Smooth muscle cell (in vitro differentiated cells): ENCODE data around the gene HOXD10. TPM values are rescaled to one million over a fixed set of nuclear protein-coding genes. Genes with fewer than 3 reads are reported as not detected.

Experiments used
- DNase-seq: peaks from one replicate; lab custom pipeline; 2025; ENCODE audit not compliant: unreplicated experiment; lab: John Stamatoyannopoulos, UW
- H2AFZ ChIP-seq: fragments of 200-600 bp; sonication (generic); 2 replicates; pipeline ENCODE4 v1.6.0; 2016; ENCODE audit warnings: antibody characterized with exemption, low read depth, mild to moderate bottlenecking
- H3F3A ChIP-seq: fragments of 200-600 bp; sonication (generic); 2 replicates; pipeline ENCODE4 v1.6.0; 2017; ENCODE audit warnings: antibody characterized with exemption, low read depth
- H3K27ac ChIP-seq: fragments of 200-600 bp; sonication (generic); 2 replicates; pipeline ENCODE4 v1.5.1; 2016; ENCODE audit warnings: low read depth, mild to moderate bottlenecking
- H3K27me3 ChIP-seq: fragments of 200-600 bp; sonication (generic); 2 replicates; pipeline ENCODE4 v1.6.1; 2016; ENCODE audit warnings: low read depth, mild to moderate bottlenecking
- H3K36me3 ChIP-seq: fragments of 200-600 bp; sonication (generic); 2 replicates; pipeline ENCODE4 v1.5.1; 2016; ENCODE audit warnings: low read depth
- H3K4me1 ChIP-seq: fragments of 200-600 bp; sonication (generic); 2 replicates; pipeline ENCODE4 v1.5.1; 2016; ENCODE audit warnings: low read depth
- H3K4me2 ChIP-seq: fragments of 200-600 bp; sonication (generic); 2 replicates; pipeline ENCODE4 v1.6.0; 2016; ENCODE audit warnings: mild to moderate bottlenecking
- H3K4me3 ChIP-seq: fragments of 200-600 bp; sonication (generic); 2 replicates; pipeline ENCODE4 v1.5.1; 2016; ENCODE audit warnings: mild to moderate bottlenecking
- H3K79me2 ChIP-seq: fragments of 200-600 bp; sonication (generic); 2 replicates; pipeline ENCODE4 v1.6.0; 2016; ENCODE audit warnings: low read depth, mild to moderate bottlenecking
- H3K9ac ChIP-seq: fragments of 200-600 bp; sonication (generic); 2 replicates; pipeline ENCODE4 v1.6.0; 2016; ENCODE audit warnings: low read depth
- H3K9me3 ChIP-seq: fragments of 200-600 bp; sonication (generic); replicated peaks from 2 replicates; pipeline ENCODE4 v1.5.1; 2016; ENCODE audit warnings: low read depth
- H4K20me1 ChIP-seq: fragments of 200-600 bp; sonication (generic); 2 replicates; pipeline ENCODE4 v1.6.0; 2016; ENCODE audit warnings: low read depth
- CTCF ChIP-seq: fragments of 200-600 bp; sonication (generic); IDR thresholded peaks from 2 replicates; pipeline ENCODE4 v1.5.1; 2017; ENCODE audit warnings: borderline replicate concordance, mild to moderate bottlenecking, antibody characterized with exemption; ENCODE audit not compliant: insufficient read depth, poor library complexity, severe bottlenecking
- WGBS: methylation state at CpG from one replicate; pipeline ENCODE4 v1.1.7; 2016; ENCODE audit warnings: low lambda C conversion rate; 5-methylcytosine and 5-hydroxymethylcytosine counted together
- polyA plus RNA-seq: library from polyadenylated mRNA; unstranded; fragments of >200 nt; fragmentation: Nextera tagmentation; extraction: Ambion mirVana; gene quantifications from 2 replicates; pipeline ENCODE4 v1.2.1, GENCODE V29; 2016
- total RNA-seq: library from RNA; depleted of rRNA; stranded (reverse); fragments of >200 nt; gene quantifications from 2 replicates; pipeline ENCODE4 v1.2.3, GENCODE V29; 2014

Gene HOXD10
- total and polyA plus RNA-seq, 2 experiments from 2014 or later = 9.9 to 11.4 TPM

GRCh38 chr2:176150584-176151441 lies 34.2 kb downstream of the HOXD10 start:
- no peak for TF ChIP-seq CTCF
- Histone ChIP-seq H3K4me1 (no peaks in the 10 kb centered on the region), H3K9ac (no peak overlapping the region), H3K27ac (no peak overlapping the region), H4K20me1 (no peaks in the 10 kb centered on the region), H2AFZ (no peak overlapping the region), H3K79me2 (no peaks in the 10 kb centered on the region), H3K9me3 (no peaks in the 10 kb centered on the region), H3F3A (no peaks in the 10 kb centered on the region), H3K36me3 (no peaks in the 10 kb centered on the region), H3K4me3 (no peak overlapping the region), H3K4me2 (no peak overlapping the region), H3K27me3 (peaks cover 100% of the 10 kb centered on the region)
- no peak for DNase-seq
- WGBS = 31% methylated on average over 14 of the region's 14 CpGs

GRCh38 chr2:176151442-176152287 lies 35.1 kb downstream of the HOXD10 start, which contains the start of gene HOXD4:
TSS of gene HOXD4 (plus strand) at chr2:176151550. CDS start at chr2:176151634, 84 bp downstream.
- no peaks in the 10 kb centered on the region for H3K9me3 ChIP-seq
- H3K4me2 ChIP-seq = peak within 1 kb of the TSS; percentile 85
- no peak for DNase-seq
- H2AFZ ChIP-seq = no peak within 1 kb of the TSS
- peak within 1 kb of the TSS; percentile 41 for H3K4me3 ChIP-seq
- TF ChIP-seq CTCF = no peak
- H3K9ac ChIP-seq = no peak within 1 kb of the TSS
- no peaks in the 10 kb centered on the region for H3K36me3 ChIP-seq
- no peaks in the 10 kb centered on the region for H3K4me1 ChIP-seq
- peaks cover 100% of the 10 kb centered on the region for H3K27me3 ChIP-seq
- no peaks in the 10 kb centered on the region for H3F3A ChIP-seq
- no peak within 1 kb of the TSS for H3K27ac ChIP-seq
- H4K20me1 ChIP-seq = no peaks in the 10 kb centered on the region
- H3K79me2 ChIP-seq = no peaks in the 10 kb centered on the region
- 5% methylated on average over 45 of the region's 55 CpGs for WGBS

GRCh38 chr2:176152350-176153181 lies 36.0 kb downstream of the HOXD10 start:
- no peak for TF ChIP-seq CTCF
- DNase-seq = no peak

More at GRCh38 chr2:176152350-176153181, 36.0 kb downstream of the HOXD10 start:
- peak overlapping the region; percentile 68 for H3K4me2 ChIP-seq
- no peaks in the 10 kb centered on the region for H3K36me3 ChIP-seq
- 19% methylated on average over 32 of the region's 48 CpGs for WGBS
- H3K9me3 ChIP-seq = no peaks in the 10 kb centered on the region
- H3K4me1 ChIP-seq = peaks cover 7% of the 10 kb centered on the region
- no peak overlapping the region for H3K27ac ChIP-seq
- H3K79me2 ChIP-seq = no peaks in the 10 kb centered on the region
- peaks cover 100% of the 10 kb centered on the region for H3K27me3 ChIP-seq
- H3F3A ChIP-seq = no peaks in the 10 kb centered on the region
- no peak overlapping the region for H3K4me3 ChIP-seq
- H2AFZ ChIP-seq = no peak overlapping the region
- H3K9ac ChIP-seq = no peak overlapping the region
- no peaks in the 10 kb centered on the region for H4K20me1 ChIP-seq
